Heart left ventricle (tissue), 13 donors: ENCODE measurements around the gene CYP4A22.

Experiments used
- CTCF ChIP-seq, 12 donors: fragments of 200-600 bp; sonication (generic) in 4 of 12; IDR thresholded peaks; one replicate each; pipeline versions ENCODE4 v1.5.0 to v1.8.0; 2018 to 2022; ENCODE audit warnings: antibody characterized with exemption in 12 of 12, mild to moderate bottlenecking in 5 of 12
- POLR2A ChIP-seq, 2 donors: fragments of 450-650 bp; IDR thresholded peaks; one replicate each; pipeline ENCODE4 v1.6.1; 2017; ENCODE audit warnings: antibody characterized with exemption in 2 of 2, mild to moderate bottlenecking in 2 of 2, moderate library complexity in 2 of 2
- donor health status: ischemic (EF 13 %, LVEDD 7.1; RV severe dilation, severe dysfunction).
- donor health status: DM: no; HTN: yes; CAD: no.
- donor health status: DM: no; HTN: no; CAD: no.
- donor health status: ischemic (EF 25% LVEDD 6.9; RV normal size, moderate dysfunction).
- donor health status: ischemic (EF 25% LVEDD 5.7; RV mildly dilated, moderate dysfunction).
- donor health status: ischemic (EF 35%, LVEDD 5.7; RV mildly dilated, moderate dysfunction).
- donor health status: nonischemic (EF 11% LVEDD 7.7; RV severe dilation, severe dysfunction).
- donor health status: DM: yes; HTN: yes; CAD: no.
- donor health status: PGD.
- donor health status: ischemic (EF 29% LVEDD 5.4; RV normal size, mild dysfunction).
- donor health status: nonischemic (EF 23%, LVEDD 6.1; RV moderate dilation, normal function).

- TF ChIP-seq CTCF (IDR thresholded peaks at IDR 0.05) (peak; percentile 89 to 98 (median 94)), POLR2A (IDR thresholded peaks at IDR 0.05) (no peak)
Observed at GRCh38 chr1:47192458-47193384, 55.5 kb downstream of the CYP4A22 start.
